Measurements from ENCODE around the gene ANGPTL7.

DNA sequence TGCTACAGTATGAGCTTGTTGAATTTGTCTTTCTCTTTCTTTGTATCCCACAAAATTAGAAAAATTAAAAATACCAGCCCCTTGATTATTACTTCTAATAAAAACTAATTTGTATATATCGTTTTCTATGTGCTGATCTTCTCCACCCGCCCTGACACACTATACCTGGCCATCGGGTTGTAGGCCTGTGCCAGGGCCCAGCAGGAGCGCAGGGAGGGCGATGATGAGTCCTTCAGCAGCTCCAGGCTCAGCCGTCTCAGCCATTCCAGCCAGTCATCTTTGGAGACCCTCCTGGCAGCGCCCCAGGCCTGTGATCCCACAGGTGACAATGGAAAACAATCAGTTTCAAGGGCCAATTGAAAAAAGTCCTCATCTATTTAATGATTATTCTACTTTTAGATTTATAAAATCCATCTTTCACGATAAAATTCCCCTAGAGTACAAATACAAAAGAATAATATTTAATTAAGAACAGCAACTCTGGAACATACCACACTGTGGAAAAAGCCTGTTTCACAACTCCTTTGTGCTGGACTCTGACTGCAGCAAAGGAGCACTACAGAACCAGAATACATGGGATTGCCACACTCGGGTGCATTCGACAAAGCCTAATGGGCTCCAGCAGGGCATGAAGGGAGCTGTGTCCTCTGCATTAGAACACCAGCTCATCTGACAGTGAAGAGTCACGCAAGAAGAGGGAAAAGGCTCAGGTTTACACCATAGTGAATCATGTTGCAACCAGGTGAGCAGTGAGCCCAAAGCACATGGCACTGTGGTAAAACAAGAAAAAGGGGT lies 15.4 kb downstream of the ANGPTL7 start:
- TF ChIP-seq, protein P1, sequence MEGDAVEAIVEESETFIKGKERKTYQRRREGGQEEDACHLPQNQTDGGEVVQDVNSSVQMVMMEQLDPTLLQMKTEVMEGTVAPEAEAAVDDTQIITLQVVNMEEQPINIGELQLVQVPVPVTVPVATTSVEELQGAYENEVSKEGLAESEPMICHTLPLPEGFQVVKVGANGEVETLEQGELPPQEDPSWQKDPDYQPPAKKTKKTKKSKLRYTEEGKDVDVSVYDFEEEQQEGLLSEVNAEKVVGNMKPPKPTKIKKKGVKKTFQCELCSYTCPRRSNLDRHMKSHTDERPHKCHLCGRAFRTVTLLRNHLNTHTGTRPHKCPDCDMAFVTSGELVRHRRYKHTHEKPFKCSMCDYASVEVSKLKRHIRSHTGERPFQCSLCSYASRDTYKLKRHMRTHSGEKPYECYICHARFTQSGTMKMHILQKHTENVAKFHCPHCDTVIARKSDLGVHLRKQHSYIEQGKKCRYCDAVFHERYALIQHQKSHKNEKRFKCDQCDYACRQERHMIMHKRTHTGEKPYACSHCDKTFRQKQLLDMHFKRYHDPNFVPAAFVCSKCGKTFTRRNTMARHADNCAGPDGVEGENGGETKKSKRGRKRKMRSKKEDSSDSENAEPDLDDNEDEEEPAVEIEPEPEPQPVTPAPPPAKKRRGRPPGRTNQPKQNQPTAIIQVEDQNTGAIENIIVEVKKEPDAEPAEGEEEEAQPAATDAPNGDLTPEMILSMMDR (conservative IDR thresholded peaks at IDR 0.05 in 1 of 2, IDR thresholded peaks at IDR 0.05 in 1 of 2; ENCODE audit: low read depth in 1 of 2, low read length in 2 of 2), result no peak
- no peak for TF ChIP-seq EZH2 (IDR thresholded peaks at IDR 0.05; ENCODE audit: low read length, missing control alignments)

All from fibroblast of lung (primary cell).